Psoas muscle (tissue), 8 donors: ENCODE results near the gene NSUN3. TPM values are rescaled to one million over a fixed set of nuclear protein-coding genes. Genes with fewer than 3 reads are reported as not detected.

Experiments used
- ATAC-seq, 4 donors: fragments of 200-7000 bp; cut with Tn5 transposase; one replicate each; pipeline ENCODE4 v1.9.1; 2020; ENCODE audit warnings: moderate library complexity in 3 of 4, mild to moderate bottlenecking in 2 of 4
- DNase-seq, 2 donors: peaks; one replicate each; pipeline ENCODE4 v3.0.0-alpha.2; 2020
- H3K27ac ChIP-seq: fragments of 200-600 bp; one replicate; pipeline ENCODE4 v1.8.0; 2022
- H3K27me3 ChIP-seq, 3 donors: fragments of 200-600 bp in 1 of 3; one replicate each; pipeline versions ENCODE4 v1.6.1 to v1.8.0; 2013 to 2022; ENCODE audit warnings: low read length in 2 of 3, mild to moderate bottlenecking in 2 of 3, moderate library complexity in 1 of 3; ENCODE audit not compliant: insufficient read depth in 3 of 3
- H3K36me3 ChIP-seq, 2 donors: fragments of 200-600 bp in 1 of 2; one replicate each; pipeline versions ENCODE4 v1.6.1 to v1.8.0; 2013 to 2022; ENCODE audit warnings: low read depth in 1 of 2, mild to moderate bottlenecking in 1 of 2, moderate library complexity in 1 of 2; ENCODE audit not compliant: insufficient read depth in 1 of 2
- H3K4me1 ChIP-seq: fragments of 200-600 bp; one replicate; pipeline ENCODE4 v1.8.0; 2022
- H3K4me3 ChIP-seq: fragments of 200-600 bp; one replicate; pipeline ENCODE4 v1.8.0; 2022; ENCODE audit warnings: mild to moderate bottlenecking
- H3K9me3 ChIP-seq: fragments of 200-600 bp; one replicate; pipeline ENCODE4 v1.8.0; 2022
- CTCF ChIP-seq: fragments of 200-600 bp; IDR thresholded peaks from one replicate; pipeline ENCODE4 v1.8.0; 2022; ENCODE audit warnings: antibody characterized with exemption
- WGBS, 3 donors: extraction: QIAGEN DNeasy Blood & Tissue Kit; methylation state at CpG; one replicate each; pipeline versions ENCODE4 v1.1.6 to v1.1.7; 2013; 5-methylcytosine and 5-hydroxymethylcytosine counted together
- intact Hi-C, 2 donors: fragments of 100-400 bp; cut with DNase I; formaldehyde crosslinking; loops; one replicate each; pipeline versions ENCODE4 v1.11.0 to v1.14.2; 2022
- polyA plus RNA-seq, 3 donors: library from polyadenylated mRNA; stranded (reverse); fragments of 200-250 nt; gene quantifications; one replicate each; pipeline ENCODE4 v1.2.3, GENCODE V29; 2013
- total RNA-seq, 4 donors: library from RNA; stranded (reverse); fragmentation: NEBNext Ultra II Directional in 2 of 4; extraction: Animal tissue kit (Norgen Biotek cat#: 25700) in 2 of 4; gene quantifications; one replicate each; pipeline versions ENCODE4 v1.2.1 to v1.2.4, GENCODE V29; 2021 to 2023
- donor health status: healthy with polysubstance abuse.
- donor health status: DM: no; HTN: no; CAD: no; lungs with moderate emphysema.
- donor health status: Bipolar disorder and iron deficiency.
- donor health status: healthy.
- donor health status: DM: yes; HTN: yes; CAD: no.
- donor health status: DM: no; HTN: no; CAD: no.
- donor health status: DM: no; HTN: no; CAD: no.
- donor health status: DM: yes; HTN: yes; CAD: no.

The NSUN3 gene
- total and polyA plus RNA-seq, 7 donors, result 1.5 to 4.1 (median 2.6) TPM

- Histone ChIP-seq H3K27me3 (no peaks in the 10 kb centered on the region), H3K4me1 (no peaks in the 10 kb centered on the region), H3K36me3 (no peaks in the 10 kb centered on the region), H3K27ac (no peak overlapping the region), H3K9me3 (no peaks in the 10 kb centered on the region), H3K4me3 (no peak overlapping the region)
- intact Hi-C loops, result no loop called here
- ATAC-seq (no peak), DNase-seq (no peak)
- WGBS, 3 donors, result 68 to 72% (median 70%) methylated on average over 6 of the region's 6 CpGs
- no peak for TF ChIP-seq CTCF
These were observed 114.3 kb downstream of the NSUN3 start for GRCh38 chr3:94176988-94177745.

Other genes with a start within 250 kb of the NSUN3 start
- 1 to 10 TPM; 5.2 to 9.4 (median 8.8) TPM for gene PROS1, start 89.2 kb upstream of the NSUN3 start, total RNA-seq
- gene PROS1, start 89.2 kb upstream of the NSUN3 start, polyA plus RNA-seq, result 1 to 10 TPM; 3.8 to 6.0 (median 5.2) TPM
- gene ARL13B, start 82.9 kb upstream of the NSUN3 start, total RNA-seq, result 1 to 10 TPM; 1.8 to 2.6 (median 2.0) TPM
- gene ARL13B, start 82.9 kb upstream of the NSUN3 start, polyA plus RNA-seq, result 1 to 10 TPM in 2 of 3 donors, under 1 TPM in 1; 0.86 to 1.5 (median 1.1) TPM
- gene STX19, start 34.5 kb upstream of the NSUN3 start, total RNA-seq, result not detected
- gene STX19, start 34.5 kb upstream of the NSUN3 start, polyA plus RNA-seq, result not detected
- gene DHFR2, start 145 bp upstream of the NSUN3 start, total RNA-seq, result 1 to 10 TPM in 2 of 4 donors, under 1 TPM in 2; 0.81 to 1.9 (median 1.3) TPM
- 1 to 10 TPM in 2 of 3 donors, under 1 TPM in 1; 0.49 to 2.8 (median 1.7) TPM for gene DHFR2, start 145 bp upstream of the NSUN3 start, polyA plus RNA-seq